Subcutaneous abdominal adipose tissue (tissue), 5 donors: ENCODE measurements around the gene ARHGEF25.
A peak's percentile ranks its signal among the peaks of the same experiment; 100 is the strongest.

Experiments used
- H3K27ac ChIP-seq: one replicate; pipeline ENCODE4 v1.7.0; 2013; ENCODE audit warnings: low read depth, mild to moderate bottlenecking, inconsistent platforms, low read length, moderate library complexity
- H3K27me3 ChIP-seq, 5 donors: one replicate each; pipeline ENCODE4 v1.7.0; 2013; ENCODE audit warnings: low read length in 5 of 5, inconsistent platforms in 1 of 5; ENCODE audit not compliant: control insufficient read depth in 5 of 5, insufficient read depth in 4 of 5
- H3K36me3 ChIP-seq, 5 donors: one replicate each; pipeline ENCODE4 v1.7.0; 2013; ENCODE audit warnings: low read length in 5 of 5; ENCODE audit not compliant: control insufficient read depth in 5 of 5, insufficient read depth in 5 of 5
- H3K4me1 ChIP-seq, 5 donors: one replicate each; pipeline ENCODE4 v1.7.0; 2013; ENCODE audit warnings: low read length in 5 of 5, mild to moderate bottlenecking in 3 of 5, moderate library complexity in 1 of 5; ENCODE audit not compliant: control insufficient read depth in 5 of 5, insufficient read depth in 5 of 5
- H3K4me3 ChIP-seq, 5 donors: one replicate each; pipeline ENCODE4 v1.7.0; 2013; ENCODE audit warnings: low read length in 5 of 5, low read depth in 1 of 5
- H3K9ac ChIP-seq, 5 donors: one replicate each; pipeline ENCODE4 v1.7.0; 2013; ENCODE audit warnings: low read length in 5 of 5, mild to moderate bottlenecking in 4 of 5, moderate library complexity in 3 of 5
- H3K9me3 ChIP-seq, 5 donors: one replicate each; pipeline ENCODE4 v1.7.0; 2013; ENCODE audit warnings: low read length in 5 of 5; ENCODE audit not compliant: control insufficient read depth in 5 of 5
- donor health status: healthy.
- donor health status: healthy.
- donor health status: healthy.
- donor health status: healthy.
- donor health status: healthy.

Gene ARHGEF25

DNA sequence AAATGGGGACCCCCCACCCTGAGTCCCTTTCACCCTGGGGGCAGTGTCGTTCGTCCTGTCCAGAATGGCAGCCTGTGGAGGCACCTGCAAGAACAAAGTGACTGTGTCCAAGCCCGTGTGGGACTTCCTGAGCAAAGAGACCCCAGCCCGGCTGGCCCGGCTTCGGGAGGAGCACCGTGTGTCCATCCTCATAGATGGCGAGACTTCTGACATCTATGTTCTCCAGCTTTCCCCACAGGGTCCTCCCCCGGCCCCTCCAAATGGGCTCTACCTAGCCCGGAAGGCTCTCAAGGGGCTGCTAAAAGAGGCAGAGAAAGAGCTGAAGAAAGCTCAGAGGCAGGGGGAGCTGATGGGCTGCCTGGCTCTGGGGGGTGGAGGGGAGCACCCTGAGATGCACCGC lies 4.4 kb upstream of the ARHGEF25 start:
- H3K9ac ChIP-seq, result no peak overlapping the region
- H3K4me1 ChIP-seq, result peaks cover 2 to 35% (median 31%) of the 10 kb centered on the region in 5 donors
- no peaks in the 10 kb centered on the region for H3K9me3 ChIP-seq
- H3K27ac ChIP-seq, result no peak overlapping the region
- no peak overlapping the region for H3K4me3 ChIP-seq
- peaks cover 16 to 59% (median 40%) of the 10 kb centered on the region in 5 donors for H3K27me3 ChIP-seq
- H3K36me3 ChIP-seq, result peaks cover 0 to 11% (median 8%) of the 10 kb centered on the region in 5 donors

DNA sequence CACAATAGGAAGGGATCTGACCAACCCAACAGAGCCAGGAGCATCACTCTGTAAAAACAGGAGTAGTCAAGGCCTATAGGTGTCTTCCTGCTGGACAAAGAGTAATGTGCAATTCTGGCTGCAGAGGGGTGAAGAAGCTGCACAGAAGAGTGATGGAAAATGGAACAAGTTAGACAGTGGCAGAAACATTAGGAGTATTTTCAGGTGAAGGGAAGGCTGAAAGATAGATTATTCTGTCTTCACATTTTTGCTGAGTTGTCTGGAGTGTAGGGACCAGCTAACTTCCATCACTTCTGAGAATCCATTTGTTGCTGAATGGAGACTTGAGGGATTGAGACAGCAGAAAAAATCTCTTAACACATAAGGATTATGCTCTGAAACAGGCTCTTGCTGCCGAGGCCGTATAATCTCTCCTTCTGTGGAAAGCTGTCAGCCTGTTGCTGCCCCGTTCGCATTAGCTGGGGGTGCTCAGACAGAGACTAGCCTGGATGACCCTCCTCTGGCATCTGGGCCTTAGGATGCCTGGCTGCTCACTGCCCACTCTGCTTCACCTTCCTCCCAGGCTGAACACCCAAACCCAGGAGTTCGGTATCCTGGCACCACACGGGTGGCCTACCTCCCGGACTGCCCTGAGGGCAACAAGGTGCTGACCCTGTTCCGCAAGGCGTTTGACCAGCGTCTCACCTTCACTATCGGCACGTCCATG lies 3.1 kb upstream of the ARHGEF25 start:
- Histone ChIP-seq H3K4me1 (peaks cover 2 to 41% (median 38%) of the 10 kb centered on the region in 5 donors), H3K4me3 (no peak overlapping the region), H3K36me3 (peaks cover 0 to 3% (median 0%) of the 10 kb centered on the region in 5 donors), H3K27me3 (peaks cover 20 to 71% (median 50%) of the 10 kb centered on the region in 5 donors), H3K27ac (no peak overlapping the region), H3K9me3 (no peaks in the 10 kb centered on the region), H3K9ac (no peak overlapping the region)

DNA sequence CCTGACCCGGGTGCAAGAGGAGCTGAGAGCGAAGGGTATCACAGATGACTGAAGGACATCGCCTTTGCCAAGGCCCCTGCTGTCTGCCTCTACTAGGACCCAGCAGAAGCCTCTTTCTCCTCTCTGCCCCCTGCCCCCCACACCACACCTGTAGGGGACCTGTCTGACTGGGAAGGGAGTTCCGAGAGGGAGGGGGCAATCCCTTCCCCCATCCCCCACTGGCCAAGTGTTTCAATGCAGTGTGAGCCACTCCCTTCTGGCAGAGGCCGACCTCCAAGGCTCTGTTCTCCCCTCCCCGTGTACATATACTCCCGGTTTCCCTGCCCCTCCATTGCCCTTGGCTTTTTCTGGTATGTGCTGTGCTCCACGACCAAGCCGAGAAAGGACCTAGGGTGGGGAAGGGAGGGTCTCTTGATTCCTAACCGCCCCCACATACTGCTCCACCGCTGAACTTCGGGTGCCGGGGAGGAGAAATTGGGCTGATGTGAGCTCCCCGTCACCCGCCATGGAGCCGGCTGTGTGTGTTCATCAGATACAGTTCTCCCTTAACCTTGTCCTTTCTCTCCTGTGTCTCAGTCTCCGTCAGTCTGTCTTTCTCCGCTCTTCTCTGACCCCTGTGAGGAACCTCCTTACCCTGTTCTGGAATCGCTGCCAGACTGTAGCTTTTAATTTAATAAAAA lies 2.0 kb upstream of the ARHGEF25 start:
- Histone ChIP-seq H3K9me3 (no peaks in the 10 kb centered on the region), H3K27ac (no peak overlapping the region), H3K4me3 (no peak overlapping the region), H3K4me1 (peaks cover 0 to 33% (median 31%) of the 10 kb centered on the region in 5 donors), H3K36me3 (peaks cover 0 to 3% (median 0%) of the 10 kb centered on the region in 5 donors), H3K27me3 (peaks cover 24 to 79% (median 60%) of the 10 kb centered on the region in 5 donors), H3K9ac (no peak overlapping the region)

DNA sequence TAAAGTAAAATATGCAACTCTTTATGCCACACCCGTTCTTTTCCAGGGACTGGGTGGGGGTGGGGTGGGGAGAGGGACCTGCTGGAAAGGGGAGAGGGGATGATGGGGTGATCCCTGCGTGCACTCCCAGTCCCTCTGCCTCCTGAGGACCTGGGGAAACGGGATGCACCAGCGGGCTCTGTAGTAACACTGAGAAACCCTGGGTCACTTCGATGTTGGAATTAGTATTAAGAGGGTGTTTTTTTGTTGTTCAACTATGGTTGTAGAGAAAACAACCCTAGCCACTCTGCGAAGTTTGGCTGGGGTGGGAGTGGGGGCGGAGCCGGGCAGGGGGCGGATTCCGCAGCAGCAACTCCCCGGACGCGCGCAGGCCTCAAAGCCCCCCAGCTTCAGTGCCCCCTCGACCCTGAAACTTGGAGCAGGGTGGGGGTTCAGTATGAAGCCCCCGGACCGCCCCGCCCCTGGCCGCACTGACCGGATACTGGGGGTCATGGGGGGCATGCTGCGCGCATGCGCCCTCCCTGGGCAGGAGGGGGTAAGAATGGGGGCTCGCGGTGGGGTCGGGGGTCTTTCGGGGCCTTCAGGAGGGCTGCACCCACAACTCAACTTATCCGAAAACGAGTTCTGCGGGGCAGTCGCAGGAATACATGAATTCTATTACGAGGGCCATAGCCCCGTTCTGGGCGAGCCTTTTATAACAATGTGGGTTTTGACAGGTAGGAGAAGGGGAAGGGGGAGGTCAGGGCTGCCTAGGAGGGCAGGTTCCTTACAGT lies 1.3 kb upstream of the ARHGEF25 start:
- Histone ChIP-seq H3K36me3 (peaks cover 0 to 4% (median 0%) of the 10 kb centered on the region in 5 donors), H3K27ac (peak overlapping the region; percentile 30), H3K9ac (no peak overlapping the region), H3K4me3 (peak overlapping the region; percentile 16 to 63 (median 54)), H3K27me3 (peaks cover 24 to 80% (median 61%) of the 10 kb centered on the region in 5 donors), H3K4me1 (peaks cover 0 to 29% (median 26%) of the 10 kb centered on the region in 5 donors), H3K9me3 (no peaks in the 10 kb centered on the region)

DNA sequence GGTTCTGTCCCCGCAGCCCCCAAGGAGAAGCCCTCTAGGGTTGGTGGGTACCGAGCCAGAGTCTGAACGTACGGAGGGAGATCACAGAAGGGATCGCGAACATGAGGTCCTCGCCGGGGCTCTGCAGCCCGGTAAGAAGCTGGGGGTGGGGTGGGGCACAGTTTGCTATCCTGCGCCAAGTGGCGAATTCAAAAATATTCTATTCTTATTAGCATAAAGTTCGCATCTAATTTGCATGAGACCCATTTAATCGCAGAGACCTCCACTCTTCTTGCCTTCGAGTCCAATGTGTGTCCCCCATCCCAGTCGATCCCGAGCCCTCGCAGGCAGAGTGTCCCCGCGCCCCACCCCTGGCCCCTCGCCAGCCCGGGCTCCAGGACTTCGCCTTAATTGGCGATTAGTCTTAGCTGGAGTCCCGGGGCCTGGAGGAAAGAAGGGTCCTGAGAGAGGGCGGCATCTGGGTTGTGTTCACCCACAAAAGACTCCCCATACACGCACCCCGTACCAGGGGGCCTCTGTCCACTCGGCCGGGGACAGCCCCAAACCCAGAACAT lies 604 bp upstream of the ARHGEF25 start:
- peak overlapping the region; percentile 30 for H3K27ac ChIP-seq
- H3K9ac ChIP-seq, result peak overlapping the region in 1 of 5 donors; percentile 44
- H3K27me3 ChIP-seq, result peaks cover 18 to 81% (median 63%) of the 10 kb centered on the region in 5 donors
- H3K36me3 ChIP-seq, result peaks cover 0 to 10% (median 5%) of the 10 kb centered on the region in 5 donors
- H3K4me1 ChIP-seq, result peaks cover 0 to 25% (median 24%) of the 10 kb centered on the region in 5 donors
- H3K9me3 ChIP-seq, result no peaks in the 10 kb centered on the region
- peak overlapping the region; percentile 53 to 63 (median 54) for H3K4me3 ChIP-seq

DNA sequence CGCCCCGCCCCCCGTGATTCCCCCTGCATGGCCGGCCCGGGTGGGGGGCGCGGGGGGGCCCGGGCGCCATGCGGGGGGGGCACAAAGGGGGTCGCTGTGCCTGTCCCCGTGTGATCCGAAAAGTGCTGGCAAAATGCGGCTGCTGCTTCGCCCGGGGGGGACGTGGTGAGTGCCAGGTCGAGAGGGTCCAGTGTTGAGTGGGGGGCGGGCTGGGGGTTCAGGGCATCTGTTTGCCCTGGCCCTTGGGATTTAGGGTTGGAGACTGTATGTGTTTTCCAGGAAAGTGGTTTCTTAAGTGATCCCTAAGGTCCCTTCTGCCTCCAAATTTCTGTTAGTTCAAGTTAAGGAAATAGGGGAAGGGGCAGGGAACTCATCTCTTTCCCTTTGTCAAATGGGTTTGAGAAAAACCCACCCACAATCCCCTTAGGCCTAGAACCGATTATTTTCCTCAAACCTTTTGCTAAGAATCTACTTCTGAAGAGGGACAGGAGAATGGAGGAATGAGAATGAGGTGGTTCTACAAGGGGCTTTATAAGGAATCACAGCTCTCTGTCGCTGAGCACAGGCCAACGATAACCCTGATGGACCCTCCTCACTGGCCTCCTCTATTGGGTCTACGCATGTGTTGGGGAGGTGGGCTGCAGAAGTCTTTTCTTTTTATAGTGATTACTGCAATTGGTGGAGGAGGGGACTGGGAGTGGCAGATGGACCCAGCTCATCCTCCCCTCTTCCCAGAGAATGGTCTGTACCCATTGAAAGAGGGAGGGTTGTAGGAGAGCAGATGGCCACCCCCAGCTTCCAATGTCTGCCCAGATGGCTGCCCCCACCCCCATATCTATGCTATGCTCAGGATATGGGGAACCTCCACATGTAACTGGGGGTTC lies 834 bp downstream of the ARHGEF25 start:
- Histone ChIP-seq H3K27ac (no peak overlapping the region), H3K36me3 (peaks cover 0 to 17% (median 11%) of the 10 kb centered on the region in 5 donors), H3K4me3 (peak overlapping the region in 2 of 5 donors; percentile 26 to 63), H3K27me3 (peaks cover 25 to 77% (median 64%) of the 10 kb centered on the region in 5 donors), H3K9me3 (no peaks in the 10 kb centered on the region), H3K4me1 (peaks cover 0 to 25% (median 24%) of the 10 kb centered on the region in 5 donors), H3K9ac (no peak overlapping the region)

DNA sequence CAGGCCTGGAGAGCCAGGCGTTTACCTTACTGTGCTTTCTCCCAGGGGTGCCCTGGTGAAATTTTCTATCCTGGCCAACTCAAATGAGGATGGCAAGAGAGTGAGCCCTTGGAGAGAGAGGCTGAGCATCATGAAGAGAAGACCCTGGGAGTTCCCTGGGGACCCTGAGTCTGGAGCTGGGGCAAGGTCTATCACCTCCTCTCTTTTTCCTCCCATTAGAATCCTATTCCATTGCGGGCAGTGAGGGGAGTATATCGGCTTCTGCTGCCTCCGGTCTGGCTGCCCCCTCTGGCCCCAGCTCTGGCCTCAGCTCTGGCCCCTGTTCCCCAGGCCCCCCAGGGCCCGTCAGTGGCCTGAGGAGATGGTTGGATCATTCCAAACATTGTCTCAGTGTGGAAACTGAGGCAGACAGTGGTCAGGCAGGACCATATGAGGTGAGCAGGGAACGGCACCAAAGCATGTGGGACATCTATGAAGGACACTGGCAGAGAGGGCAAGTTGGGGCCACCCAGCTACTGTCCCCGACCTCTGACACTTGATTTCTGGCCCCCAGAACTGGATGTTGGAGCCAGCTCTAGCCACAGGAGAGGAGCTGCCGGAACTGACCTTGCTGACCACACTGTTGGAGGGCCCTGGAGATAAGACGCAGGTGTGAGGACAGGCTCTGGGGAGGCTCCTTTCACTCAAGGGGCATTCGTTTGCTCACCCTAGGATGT lies 1.6 kb downstream of the ARHGEF25 start:
- peaks cover 0 to 14% (median 11%) of the 10 kb centered on the region in 5 donors for H3K36me3 ChIP-seq
- no peaks in the 10 kb centered on the region for H3K9me3 ChIP-seq
- peaks cover 27 to 78% (median 63%) of the 10 kb centered on the region in 5 donors for H3K27me3 ChIP-seq
- H3K9ac ChIP-seq, result no peak overlapping the region
- H3K4me3 ChIP-seq, result no peak overlapping the region
- H3K27ac ChIP-seq, result no peak overlapping the region
- H3K4me1 ChIP-seq, result peaks cover 0 to 25% (median 24%) of the 10 kb centered on the region in 5 donors

DNA sequence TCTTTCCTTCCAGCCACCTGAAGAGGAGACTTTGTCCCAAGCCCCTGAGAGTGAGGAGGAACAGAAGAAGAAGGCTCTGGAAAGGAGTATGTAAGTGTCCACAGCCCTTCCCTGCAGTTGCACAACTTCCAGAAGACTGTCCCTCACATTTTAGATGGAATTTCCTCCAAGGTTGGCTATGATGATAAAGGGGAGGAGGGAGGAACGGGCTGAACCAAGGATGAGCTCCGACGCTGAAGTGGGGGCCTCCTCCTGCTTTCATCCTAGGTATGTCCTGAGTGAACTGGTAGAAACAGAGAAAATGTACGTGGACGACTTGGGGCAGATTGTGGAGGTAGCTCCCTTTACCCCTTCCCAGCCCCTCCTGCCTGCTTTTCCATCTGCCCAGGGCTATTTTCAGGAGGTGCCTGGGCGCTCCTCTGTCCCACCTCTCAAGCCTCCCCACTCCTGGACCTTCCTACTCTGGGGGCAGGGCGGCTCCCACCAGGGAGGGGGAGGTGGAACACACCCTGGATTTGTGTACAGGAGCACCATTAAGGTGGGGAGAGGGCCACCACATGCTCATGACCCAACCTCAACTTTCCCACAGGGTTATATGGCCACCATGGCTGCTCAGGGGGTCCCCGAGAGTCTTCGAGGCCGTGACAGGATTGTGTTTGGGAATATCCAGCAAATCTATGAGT lies 2.3 kb downstream of the ARHGEF25 start:
- peaks cover 0 to 25% (median 24%) of the 10 kb centered on the region in 5 donors for H3K4me1 ChIP-seq
- peaks cover 0 to 14% (median 11%) of the 10 kb centered on the region in 5 donors for H3K36me3 ChIP-seq
- peaks cover 29 to 73% (median 62%) of the 10 kb centered on the region in 5 donors for H3K27me3 ChIP-seq
- H3K4me3 ChIP-seq, result no peak overlapping the region
- H3K9ac ChIP-seq, result no peak overlapping the region
- H3K27ac ChIP-seq, result no peak overlapping the region
- no peaks in the 10 kb centered on the region for H3K9me3 ChIP-seq
